ENCODE measurements around the gene OPHN1.

The OPHN1 gene, protein sequence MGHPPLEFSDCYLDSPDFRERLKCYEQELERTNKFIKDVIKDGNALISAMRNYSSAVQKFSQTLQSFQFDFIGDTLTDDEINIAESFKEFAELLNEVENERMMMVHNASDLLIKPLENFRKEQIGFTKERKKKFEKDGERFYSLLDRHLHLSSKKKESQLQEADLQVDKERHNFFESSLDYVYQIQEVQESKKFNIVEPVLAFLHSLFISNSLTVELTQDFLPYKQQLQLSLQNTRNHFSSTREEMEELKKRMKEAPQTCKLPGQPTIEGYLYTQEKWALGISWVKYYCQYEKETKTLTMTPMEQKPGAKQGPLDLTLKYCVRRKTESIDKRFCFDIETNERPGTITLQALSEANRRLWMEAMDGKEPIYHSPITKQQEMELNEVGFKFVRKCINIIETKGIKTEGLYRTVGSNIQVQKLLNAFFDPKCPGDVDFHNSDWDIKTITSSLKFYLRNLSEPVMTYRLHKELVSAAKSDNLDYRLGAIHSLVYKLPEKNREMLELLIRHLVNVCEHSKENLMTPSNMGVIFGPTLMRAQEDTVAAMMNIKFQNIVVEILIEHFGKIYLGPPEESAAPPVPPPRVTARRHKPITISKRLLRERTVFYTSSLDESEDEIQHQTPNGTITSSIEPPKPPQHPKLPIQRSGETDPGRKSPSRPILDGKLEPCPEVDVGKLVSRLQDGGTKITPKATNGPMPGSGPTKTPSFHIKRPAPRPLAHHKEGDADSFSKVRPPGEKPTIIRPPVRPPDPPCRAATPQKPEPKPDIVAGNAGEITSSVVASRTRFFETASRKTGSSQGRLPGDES

GRCh38 chrX:68433155-68433980, at the start of gene OPHN1:
Gene OPHN1, minus strand, starts transcription at chrX:68433495. Its CDS starts 475 bp downstream, at chrX:68433020.
- peak; percentile 10 for DNase-seq

DNA sequence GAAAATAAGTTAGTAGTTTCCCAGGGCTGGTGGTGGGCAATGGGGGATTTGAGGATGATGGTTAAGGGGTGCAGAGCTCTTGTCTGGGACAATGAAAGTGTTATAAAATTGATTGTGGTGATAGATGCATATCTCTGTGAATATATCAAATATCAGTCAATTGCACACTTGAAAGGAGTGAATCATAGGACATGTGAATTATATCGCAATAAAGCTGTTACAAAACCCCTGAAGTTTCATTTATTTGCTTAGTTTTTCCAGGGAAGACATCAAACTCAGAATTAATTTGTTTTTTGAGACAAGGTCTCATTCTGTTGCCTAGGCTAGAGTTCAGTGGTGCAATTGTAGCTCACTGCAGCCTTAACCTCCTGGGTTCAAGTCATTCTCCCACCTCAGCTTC, 47.7 kb upstream of the OPHN1 start:
- no peak for DNase-seq

DNA sequence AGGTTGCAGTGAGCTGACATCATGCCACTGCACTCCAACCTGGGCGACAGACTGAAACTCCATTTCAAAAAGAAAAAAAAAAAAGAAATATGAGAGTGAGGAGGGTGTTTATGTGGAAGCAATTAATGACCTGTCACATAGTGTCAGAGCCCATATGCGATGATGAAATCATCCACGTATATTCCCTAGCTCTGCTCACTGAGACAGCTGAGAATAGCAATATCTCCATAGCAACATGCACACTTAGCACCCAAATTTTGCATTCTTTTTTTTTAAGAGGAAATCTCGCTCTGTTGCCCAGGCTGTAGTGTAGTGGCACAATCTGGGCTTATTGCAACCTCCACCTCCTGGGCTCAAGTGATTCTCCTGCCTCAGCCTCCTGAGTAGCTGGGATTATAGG, 31.5 kb upstream of the OPHN1 start:
- no peak for DNase-seq

DNA sequence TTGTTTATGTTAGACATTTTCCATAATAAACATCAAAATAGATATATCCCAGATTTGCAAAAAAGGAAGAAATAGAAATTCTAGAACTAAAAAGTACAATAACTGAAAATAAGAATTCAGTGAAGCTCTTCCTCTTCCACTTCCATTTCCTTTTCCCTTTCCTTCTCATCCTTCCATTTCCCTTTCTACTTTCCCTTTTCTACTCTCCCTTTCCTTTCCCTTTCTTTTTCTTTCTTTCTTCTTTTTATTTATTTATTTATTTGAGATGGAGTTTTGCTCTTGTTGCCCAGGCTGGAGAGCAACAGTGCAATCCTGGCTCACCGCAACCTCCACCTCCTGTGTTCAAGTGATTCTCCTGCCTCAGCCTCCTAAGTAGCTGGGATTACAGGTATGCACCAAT, 30.6 kb upstream of the OPHN1 start:
- DNase-seq: no peak

GRCh38 chrX:68462653-68463052, 29.4 kb upstream of the OPHN1 start:
- peak; percentile 8 for DNase-seq

DNA sequence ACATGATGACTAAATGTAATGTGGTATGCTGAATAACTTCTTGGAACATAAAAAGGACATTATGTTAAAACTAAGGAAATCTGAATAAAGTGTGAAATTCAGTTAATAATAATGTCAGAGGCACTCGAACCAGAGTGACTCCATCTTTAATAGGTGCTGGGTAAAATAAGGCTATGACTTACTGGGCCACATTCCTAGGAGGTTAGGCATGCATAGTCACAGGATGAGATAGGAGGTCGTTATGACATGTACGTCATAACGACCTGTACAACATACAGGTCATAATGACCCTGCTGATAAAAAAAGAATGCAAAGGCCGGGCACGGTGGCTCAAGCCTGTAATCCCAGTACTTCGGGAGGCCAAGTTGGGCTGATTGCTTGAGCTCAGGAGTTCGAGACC, 28.9 kb upstream of the OPHN1 start:
- no peak for DNase-seq

DNA sequence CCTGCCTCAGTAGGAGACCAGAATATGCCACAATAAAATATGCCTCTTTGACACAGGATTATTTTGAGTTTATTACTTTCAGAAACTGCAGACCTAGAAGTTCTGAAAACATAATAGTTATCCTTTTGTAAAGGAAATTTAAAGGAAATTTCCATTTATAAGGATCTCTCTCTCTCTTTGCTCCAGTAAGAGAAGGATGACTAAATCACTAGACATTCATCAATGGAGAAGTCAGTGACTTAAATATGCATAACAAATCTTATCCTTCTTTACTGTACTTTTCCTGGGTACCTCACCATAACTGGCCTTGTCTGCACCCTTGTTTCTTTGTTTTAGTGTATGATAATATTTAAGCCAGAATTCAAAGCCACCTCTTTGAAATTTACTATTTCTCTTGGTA, 28.3 kb upstream of the OPHN1 start:
- no peak for DNase-seq

DNA sequence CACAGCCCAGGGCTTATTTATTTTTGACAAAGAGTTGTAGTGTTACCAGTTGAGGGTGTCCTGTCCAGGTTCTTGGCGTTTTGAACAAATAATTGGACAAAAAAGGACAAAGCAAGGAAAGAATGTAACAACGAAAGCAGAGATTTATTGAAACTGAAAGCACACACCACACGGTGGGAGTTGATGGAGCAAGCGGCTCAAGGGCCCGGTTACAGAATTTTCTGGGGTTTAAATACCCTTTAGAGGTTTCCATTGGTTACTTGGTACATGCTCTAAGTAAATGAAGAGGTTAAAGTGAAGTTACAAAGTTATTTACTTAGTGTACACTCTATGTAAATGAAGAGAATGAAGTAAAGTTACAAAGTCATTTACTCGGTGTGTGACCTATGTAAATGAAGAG, 27.8 kb upstream of the OPHN1 start:
- no peak for DNase-seq

DNA sequence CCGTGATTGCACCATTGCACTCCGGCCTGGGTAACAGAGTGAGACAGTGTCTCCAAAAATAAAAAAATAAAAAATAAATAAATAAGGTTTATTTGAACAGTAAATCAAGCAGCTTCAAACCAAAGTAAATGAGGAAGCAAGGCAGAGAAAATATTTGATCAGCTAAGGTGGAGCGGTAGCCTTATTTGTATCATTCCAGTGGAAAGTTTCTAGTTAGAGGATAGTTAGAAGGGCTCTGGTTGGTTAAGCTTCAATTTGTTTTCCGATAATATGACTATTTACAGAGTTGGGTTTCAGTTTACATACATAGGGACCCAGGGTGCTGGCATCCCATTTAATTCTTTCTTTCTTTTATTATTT, 21.8 kb upstream of the OPHN1 start:
- no peak for DNase-seq

DNA sequence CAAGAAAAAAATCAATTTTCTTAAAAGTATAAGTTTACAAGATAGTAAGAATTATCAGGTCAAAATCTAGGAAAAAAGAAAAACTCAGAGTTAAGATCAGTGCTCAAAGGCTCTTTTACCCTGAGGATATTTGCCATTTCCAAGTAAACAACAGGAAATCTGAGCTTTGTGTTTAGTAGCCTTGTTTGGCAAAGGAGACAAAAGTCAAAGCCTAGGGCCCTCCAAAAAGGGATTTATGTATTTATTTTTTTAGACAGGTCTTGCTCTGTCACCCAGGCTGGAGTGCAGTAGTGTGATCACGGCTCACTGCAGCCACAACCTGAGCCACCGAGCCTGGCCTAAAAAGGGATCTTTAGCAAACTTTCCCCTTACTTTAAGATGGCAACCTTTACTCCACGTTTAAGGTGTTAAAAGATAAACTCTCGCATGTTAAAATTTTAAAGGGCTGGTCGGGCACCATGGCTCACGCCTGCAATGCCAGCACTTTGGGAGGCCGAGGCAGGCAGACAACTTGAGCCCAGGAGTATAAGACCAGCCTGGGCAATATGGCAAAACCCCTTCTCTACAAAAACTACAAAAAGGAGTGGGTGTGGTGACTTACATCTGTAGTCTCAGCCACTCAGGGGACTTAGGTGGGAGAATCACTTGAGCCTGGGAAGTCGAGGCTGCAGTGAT, 21.3 kb upstream of the OPHN1 start:
- no peak for DNase-seq

- DNase-seq: no peak
Observed at GRCh38 chrX:68451720-68452119, 18.4 kb upstream of the OPHN1 start.

GRCh38 chrX:68443155-68443868, 10.0 kb upstream of the OPHN1 start:
- no peak for DNase-seq

GRCh38 chrX:68440940-68441339, 7.6 kb upstream of the OPHN1 start:
- DNase-seq: peak; percentile 67

DNA sequence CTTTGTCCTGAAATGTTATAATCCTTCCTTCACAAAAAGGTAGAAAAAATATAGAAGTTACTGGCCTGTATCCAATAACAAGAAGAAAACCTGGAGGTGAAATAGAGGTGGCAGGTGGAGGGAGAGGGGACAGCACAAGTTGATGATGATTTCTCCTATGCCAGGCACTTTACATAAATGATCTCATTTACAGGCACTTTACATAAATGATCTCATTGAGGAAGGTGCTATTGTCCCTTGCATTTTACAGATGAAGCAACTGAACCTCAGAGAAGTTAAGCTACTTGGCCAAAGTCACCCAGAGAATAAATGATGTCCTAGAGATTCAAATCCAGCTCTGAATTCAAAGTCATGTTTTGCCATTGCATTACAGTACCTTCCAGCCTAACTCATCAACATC, 7.1 kb upstream of the OPHN1 start:
- peak; percentile 0 for DNase-seq

DNA sequence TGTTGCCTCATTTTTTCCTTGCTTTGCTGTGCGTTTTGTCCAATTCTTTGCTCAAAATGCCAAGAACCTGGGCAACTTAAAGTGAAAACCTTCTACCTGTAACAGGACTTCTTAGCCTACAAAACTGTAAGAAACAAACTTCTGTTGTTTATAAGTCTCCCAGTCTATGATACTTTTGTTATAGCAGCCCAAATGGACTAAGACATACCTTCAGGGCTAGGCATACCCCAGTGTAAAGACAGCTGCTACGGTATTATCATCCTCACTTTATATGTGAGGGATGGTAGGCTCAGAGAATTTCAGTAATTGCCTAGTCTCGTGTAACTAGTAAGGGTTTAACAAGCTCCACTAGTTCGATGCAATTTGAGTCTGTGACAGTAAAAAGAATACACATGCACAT, 6.0 kb upstream of the OPHN1 start:
- no peak for DNase-seq

DNA sequence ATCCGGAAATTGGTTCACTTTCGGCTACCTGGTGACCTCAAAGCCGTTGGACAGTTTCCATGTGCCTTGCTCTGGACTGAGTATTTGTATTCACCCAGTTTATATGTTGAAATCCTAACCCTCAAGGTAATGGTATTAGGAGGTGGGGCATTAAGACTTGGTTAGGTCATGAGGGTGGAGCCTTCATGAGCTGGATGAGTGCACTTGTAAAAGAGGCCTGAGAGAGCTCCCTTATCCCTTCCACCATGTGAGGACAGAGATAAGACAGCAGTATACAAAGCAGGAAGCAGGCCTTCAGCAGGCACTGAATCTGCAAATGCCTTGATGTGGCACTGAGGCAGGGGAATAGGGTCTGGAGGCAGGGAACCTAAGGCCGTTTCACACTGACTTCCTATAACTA, 5.3 kb upstream of the OPHN1 start:
- no peak for DNase-seq

GRCh38 chrX:68433981-68434299, 645 bp upstream of the OPHN1 start:
- no peak for DNase-seq

GRCh38 chrX:68432648-68433047, 647 bp downstream of the OPHN1 start:
- no peak for DNase-seq

GRCh38 chrX:68431836-68432235, 1.5 kb downstream of the OPHN1 start:
- no peak for DNase-seq

DNA sequence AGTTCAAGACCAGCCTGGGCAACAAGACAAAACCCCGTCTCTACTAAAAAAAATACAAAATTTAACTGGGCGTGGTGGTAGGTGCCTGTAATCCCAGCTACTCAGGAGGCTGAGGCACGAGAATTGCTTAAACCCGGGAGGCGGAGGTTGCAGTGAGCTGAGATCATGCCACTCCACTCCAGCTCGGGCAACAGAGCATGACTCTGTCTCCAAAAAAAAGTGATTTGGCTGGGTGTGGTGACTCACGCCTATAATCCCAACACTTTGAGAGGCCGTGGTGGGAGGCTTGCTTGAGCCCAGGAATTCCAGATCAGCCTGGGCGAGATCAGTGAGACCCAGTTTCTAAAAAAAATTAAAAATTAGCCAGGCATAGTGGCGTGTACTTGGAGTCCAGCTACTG, 4.1 kb downstream of the OPHN1 start:
- no peak for DNase-seq

DNA sequence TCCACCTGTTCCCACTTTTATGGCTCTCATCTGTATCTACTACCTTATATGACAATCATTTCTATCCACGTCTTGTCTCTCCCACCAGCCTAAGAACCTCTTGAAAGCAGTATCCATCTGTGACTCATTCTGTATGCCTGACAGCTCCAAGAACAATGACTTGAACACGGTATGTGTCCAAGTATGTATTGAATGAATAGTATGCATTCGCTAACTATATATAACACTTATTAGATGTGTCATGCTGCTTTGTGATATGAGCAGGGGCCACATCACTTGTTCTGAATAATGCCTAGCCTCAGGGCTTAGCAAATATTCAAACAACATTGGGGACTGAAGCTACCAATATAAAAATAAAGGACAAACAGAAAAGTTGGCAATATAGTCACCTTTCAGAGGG, 4.9 kb downstream of the OPHN1 start:
- no peak for DNase-seq

DNA sequence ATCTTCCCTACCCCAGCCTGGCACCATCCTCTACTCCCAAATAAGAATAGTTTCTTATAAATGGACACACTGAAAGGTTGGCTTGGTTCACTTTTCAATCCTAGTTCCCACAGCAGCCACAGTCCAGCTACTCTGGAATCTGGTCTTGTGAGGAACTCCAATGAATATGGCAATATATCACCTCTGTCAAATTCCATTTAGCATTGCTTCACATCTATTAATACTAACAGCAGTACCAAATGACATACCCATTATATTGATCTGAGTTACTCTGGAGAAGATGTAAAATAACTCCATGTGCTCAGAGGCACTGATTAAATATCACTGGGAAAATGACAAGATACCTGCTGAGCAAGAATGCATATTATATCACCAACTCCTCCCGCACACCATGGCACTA, 8.6 kb downstream of the OPHN1 start:
- no peak for DNase-seq

GRCh38 chrX:68422478-68422877, 10.8 kb downstream of the OPHN1 start:
- DNase-seq: no peak

Measured in NCI-H1105 (cell line).